ENCODE measurements around the gene BTN3A1. TPM values are rescaled to one million over a fixed set of nuclear protein-coding genes. Genes with fewer than 3 reads are reported as not detected.
A peak's percentile ranks its signal among the peaks of the same experiment; 100 is the strongest.

BTN3A1 gene
- total and polyA plus RNA-seq, 8 donors = 3.4 to 76.5 (median 16.4) TPM

- peak overlapping the region; percentile 50 to 63 (median 52) for H3K4me3 ChIP-seq
- WGBS, 5 donors = 4 to 24% (median 13%) methylated on average over 2 of the region's 2 CpGs
- no peaks in the 10 kb centered on the region for H3K27me3 ChIP-seq
- H3K36me3 ChIP-seq = peaks cover 0 to 20% (median 19%) of the 10 kb centered on the region in 4 donors
- TF ChIP-seq POLR2A (IDR thresholded peaks at IDR 0.05) (no peak), EP300 (IDR thresholded peaks at IDR 0.05) (no peak), POLR2AphosphoS5 (IDR thresholded peaks at IDR 0.05) (no peak), CTCF (IDR thresholded peaks at IDR 0.05) (no peak)
- peaks cover 10 to 36% (median 21%) of the 10 kb centered on the region in 4 donors for H3K4me1 ChIP-seq
- no peaks in the 10 kb centered on the region for H3K9me3 ChIP-seq
- no peak for DNase-seq
- peak overlapping the region in 4 of 5 donors; percentile 80 to 94 (median 88) for H3K27ac ChIP-seq
- intact Hi-C loops (cut with DNase I; ENCODE audit: low total_unique reads) = no loop called here
Observed at GRCh38 chr6:26440977-26441358, 38.9 kb downstream of the BTN3A1 start.

- Histone ChIP-seq H3K36me3 (peaks cover 0 to 29% (median 29%) of the 10 kb centered on the region in 4 donors), H3K27ac (no peak overlapping the region), H3K4me1 (peaks cover 10 to 36% (median 21%) of the 10 kb centered on the region in 4 donors), H3K27me3 (no peaks in the 10 kb centered on the region), H3K9me3 (no peaks in the 10 kb centered on the region), H3K4me3 (peak overlapping the region in 2 of 4 donors; percentile 51 to 54)
- 62 to 76% (median 63%) methylated on average over 5 of the region's 5 CpGs for WGBS, 5 donors
- no peak for DNase-seq
- TF ChIP-seq POLR2A (IDR thresholded peaks at IDR 0.05) (no peak), EP300 (IDR thresholded peaks at IDR 0.05) (no peak), CTCF (IDR thresholded peaks at IDR 0.05) (no peak), POLR2AphosphoS5 (IDR thresholded peaks at IDR 0.05) (no peak)
- intact Hi-C loops (cut with DNase I; ENCODE audit: low total_unique reads) = no loop called here
Observed at GRCh38 chr6:26441977-26442376, 39.9 kb downstream of the BTN3A1 start.

- no peak for DNase-seq
- Histone ChIP-seq H3K4me1 (peaks cover 10 to 19% (median 15%) of the 10 kb centered on the region in 4 donors), H3K9me3 (no peaks in the 10 kb centered on the region), H3K27ac (no peak overlapping the region), H3K36me3 (peaks cover 2 to 63% (median 59%) of the 10 kb centered on the region in 4 donors), H3K27me3 (no peaks in the 10 kb centered on the region), H3K4me3 (no peak overlapping the region)
- 65 to 89% (median 81%) methylated on average over 4 to 5 of the region's 5 CpGs for WGBS, 5 donors
- TF ChIP-seq POLR2AphosphoS5 (IDR thresholded peaks at IDR 0.05) = no peak
- TF ChIP-seq POLR2A (IDR thresholded peaks at IDR 0.05) = no peak
- no peak for TF ChIP-seq CTCF (IDR thresholded peaks at IDR 0.05)
- TF ChIP-seq EP300 (IDR thresholded peaks at IDR 0.05) = no peak
- intact Hi-C loops (cut with DNase I; ENCODE audit: low total_unique reads) = no loop called here
Observed at GRCh38 chr6:26445934-26446667, 44.0 kb downstream of the BTN3A1 start.

- H3K27me3 ChIP-seq = no peaks in the 10 kb centered on the region
- H3K4me1 ChIP-seq = peaks cover under 1 to 8% (median 6%) of the 10 kb centered on the region in 4 donors
- WGBS, 5 donors = 90 to 97% (median 92%) methylated on average over 5 of the region's 5 CpGs
- no peak overlapping the region for H3K4me3 ChIP-seq
- no peak for DNase-seq
- H3K27ac ChIP-seq = no peak overlapping the region
- TF ChIP-seq EP300 (IDR thresholded peaks at IDR 0.05) = no peak
- TF ChIP-seq POLR2A (IDR thresholded peaks at IDR 0.05) = no peak
- no peak for TF ChIP-seq CTCF (IDR thresholded peaks at IDR 0.05)
- intact Hi-C loops (cut with DNase I; ENCODE audit: low total_unique reads) = no loop called here
- peaks cover 2 to 68% (median 64%) of the 10 kb centered on the region in 4 donors for H3K36me3 ChIP-seq
- no peaks in the 10 kb centered on the region for H3K9me3 ChIP-seq
Observed at GRCh38 chr6:26447257-26447656, 45.2 kb downstream of the BTN3A1 start.

Measured in stomach (tissue), 9 donors.